Loucy (cell line): ENCODE measurements around the gene PREX1.

ENCODE experiments used
- EZH2phosphoT487 ChIP-seq: fragments of 200-600 bp; IDR thresholded peaks from 2 replicates; pipeline ENCODE4 v1.6.1; 2018; ENCODE audit warnings: antibody characterized with exemption, mild to moderate bottlenecking, moderate library complexity, borderline replicate concordance
- TF ChIP-seq, protein P1 (sequence below): fragments of 200-600 bp; sonication (generic); conservative IDR thresholded peaks from 2 replicates; pipeline ENCODE4 v1.5.1; 2014; ENCODE audit warnings: mild to moderate bottlenecking, antibody characterized with exemption, low read length

GRCh38 chr20:48604936-48605335, 222.9 kb downstream of the PREX1 start:
- TF ChIP-seq, protein P1, sequence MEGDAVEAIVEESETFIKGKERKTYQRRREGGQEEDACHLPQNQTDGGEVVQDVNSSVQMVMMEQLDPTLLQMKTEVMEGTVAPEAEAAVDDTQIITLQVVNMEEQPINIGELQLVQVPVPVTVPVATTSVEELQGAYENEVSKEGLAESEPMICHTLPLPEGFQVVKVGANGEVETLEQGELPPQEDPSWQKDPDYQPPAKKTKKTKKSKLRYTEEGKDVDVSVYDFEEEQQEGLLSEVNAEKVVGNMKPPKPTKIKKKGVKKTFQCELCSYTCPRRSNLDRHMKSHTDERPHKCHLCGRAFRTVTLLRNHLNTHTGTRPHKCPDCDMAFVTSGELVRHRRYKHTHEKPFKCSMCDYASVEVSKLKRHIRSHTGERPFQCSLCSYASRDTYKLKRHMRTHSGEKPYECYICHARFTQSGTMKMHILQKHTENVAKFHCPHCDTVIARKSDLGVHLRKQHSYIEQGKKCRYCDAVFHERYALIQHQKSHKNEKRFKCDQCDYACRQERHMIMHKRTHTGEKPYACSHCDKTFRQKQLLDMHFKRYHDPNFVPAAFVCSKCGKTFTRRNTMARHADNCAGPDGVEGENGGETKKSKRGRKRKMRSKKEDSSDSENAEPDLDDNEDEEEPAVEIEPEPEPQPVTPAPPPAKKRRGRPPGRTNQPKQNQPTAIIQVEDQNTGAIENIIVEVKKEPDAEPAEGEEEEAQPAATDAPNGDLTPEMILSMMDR = no peak
- no peak for TF ChIP-seq EZH2phosphoT487
